HepG2 (cell line): ENCODE data around the gene RPSA. TPM values are rescaled to one million over a fixed set of nuclear protein-coding genes. Genes with fewer than 3 reads are reported as not detected.

Experiments used
- ATAC-seq: fragments of 200-7000 bp; cut with Tn5 transposase; 3 replicates; pipeline ENCODE4 v1.9.1; 2020; ENCODE audit warnings: mild to moderate bottlenecking, moderate library complexity
- BruUV-seq: library from RNA; stranded (reverse); fragments of 400-500 nt; replicated peaks from 2 replicates; lab custom pipeline; 2021; lab: Mats Ljungman, UMichigan
- CTCF ChIA-PET: fragments of 300-600 bp; formaldehyde crosslinking; extraction: SDS; loops from one replicate; lab custom pipeline; 2021; ENCODE audit warnings: low total read pairs, inconsistent platforms, low intra/inter-chr PET ratio; lab: Yijun Ruan, JAX
- POLR2A ChIA-PET: fragments of 350-600 bp; sonication (Branson Sonifier 250); formaldehyde crosslinking; loops from one replicate; lab custom pipeline; 2020; ENCODE audit warnings: antibody characterized with exemption, inconsistent platforms; lab: Yijun Ruan, JAX
- DNase-seq: peaks from one replicate; pipeline ENCODE4 v3.0.0-alpha.2; 2015; ENCODE audit warnings: low spot score
- FAIRE-seq: peaks from 3 replicates; lab custom pipeline; 2011; peaks lifted over from hg19 to GRCh38; lab: Jason Lieb, UNC
- H2AFZ ChIP-seq: one replicate; pipeline ENCODE4 v1.6.1; 2011; ENCODE audit warnings: low read length, inconsistent platforms
- H3K27ac ChIP-seq: fragments of 300-600 bp; 3 replicates; pipeline ENCODE4 v1.8.0; 2011; ENCODE audit warnings: mixed run types, mild to moderate bottlenecking, mixed read lengths, low read length, inconsistent platforms; ENCODE audit not compliant: insufficient read depth; ENCODE audit errors: extremely low read length
- H3K27me3 ChIP-seq, 2 experiments: fragments of 200-600 bp in 1 of 2; 2 replicates in 1 of 2; 3 replicates in 1 of 2; pipeline versions ENCODE4 v1.6.0 to v1.8.0; 2011; ENCODE audit warnings: low read length in 2 of 2, mild to moderate bottlenecking in 2 of 2, moderate library complexity in 2 of 2, inconsistent platforms in 1 of 2; ENCODE audit not compliant: insufficient read depth in 2 of 2, control insufficient read depth in 1 of 2
- H3K36me3 ChIP-seq, 2 experiments: fragments of 200-600 bp in 1 of 2; replicated peaks in 1 of 2; 2 replicates in 1 of 2; 3 replicates in 1 of 2; pipeline versions ENCODE4 v1.5.1 to v1.8.0; 2011; ENCODE audit warnings: low read length in 2 of 2, inconsistent platforms in 1 of 2; ENCODE audit not compliant: insufficient read depth in 2 of 2, control insufficient read depth in 1 of 2
- H3K4me1 ChIP-seq: 2 replicates; pipeline ENCODE4 v1.5.1; 2012; ENCODE audit warnings: low read length, inconsistent platforms; ENCODE audit not compliant: insufficient read depth
- H3K4me2 ChIP-seq: 2 replicates; pipeline ENCODE4 v1.6.0; 2011; ENCODE audit warnings: low read depth, low read length, inconsistent platforms
- H3K4me3 ChIP-seq, 3 experiments: fragments of 200-600 bp in 1 of 3; sonication (generic), shearing (Covaris generic) in 1 of 3; replicated peaks in 1 of 3; 2 replicates each; pipeline ENCODE4 v1.5.1; 2011 to 2016; ENCODE audit warnings: low read length in 3 of 3, inconsistent platforms in 2 of 3, low read depth in 2 of 3, mild to moderate bottlenecking in 2 of 3, control low read depth in 1 of 3, mixed read lengths in 1 of 3; ENCODE audit not compliant: insufficient read depth in 1 of 3
- H3K79me2 ChIP-seq: one replicate; pipeline ENCODE4 v1.6.1; 2011; ENCODE audit warnings: low read length, inconsistent platforms; ENCODE audit not compliant: insufficient read depth
- H3K9ac ChIP-seq: 2 replicates; pipeline ENCODE4 v1.6.0; 2011; ENCODE audit warnings: mild to moderate bottlenecking, low read depth, low read length, inconsistent platforms; ENCODE audit not compliant: insufficient read depth
- H3K9me3 ChIP-seq: 2 replicates; pipeline ENCODE4 v1.5.1; 2012; ENCODE audit warnings: mild to moderate bottlenecking, low read length
- H4K20me1 ChIP-seq: 2 replicates; pipeline ENCODE4 v1.6.0; 2011; ENCODE audit warnings: inconsistent platforms, mild to moderate bottlenecking, low read length, moderate library complexity; ENCODE audit not compliant: insufficient read depth
- HMGA1 ChIP-seq: sonication (generic); formaldehyde crosslinking; conservative IDR thresholded peaks from 2 replicates; pipeline ENCODE4 v1.4.0; 2020; ENCODE audit warnings: missing genetic modification reagents
- IKZF4 ChIP-seq: sonication (generic); formaldehyde crosslinking; IDR thresholded peaks from 2 replicates; pipeline ENCODE4 v1.5.1; 2020; ENCODE audit warnings: borderline replicate concordance, mild to moderate bottlenecking, low read depth, missing genetic modification reagents; ENCODE audit errors: not compliant biosample characterization
- LCORL ChIP-seq, 2 experiments: fragments of 450-650 bp in 1 of 2; sonication (generic) in 1 of 2; formaldehyde crosslinking in 1 of 2; IDR thresholded peaks; 2 replicates each; pipeline versions ENCODE4 v1.5.0 to v1.6.1; 2017 to 2020; ENCODE audit warnings: antibody characterized with exemption in 1 of 2, missing genetic modification reagents in 1 of 2
- MEF2D ChIP-seq: sonication (generic); formaldehyde crosslinking; IDR thresholded peaks from 2 replicates; pipeline ENCODE4 v1.5.1; 2020; ENCODE audit warnings: mild to moderate bottlenecking, missing genetic modification reagents
- NBN ChIP-seq: fragments of 450-650 bp; conservative IDR thresholded peaks from 2 replicates; pipeline ENCODE4 v1.6.1; 2017
- NCOA5 ChIP-seq: sonication (generic); formaldehyde crosslinking; IDR thresholded peaks from 2 replicates; pipeline ENCODE4 v1.4.0; 2020; ENCODE audit warnings: missing genetic modification reagents
- NFKBIZ ChIP-seq: IDR thresholded peaks from 2 replicates; pipeline ENCODE4 v1.6.1; 2018; ENCODE audit warnings: missing genetic modification reagents, missing compliant biosample characterization
- NR3C1 ChIP-seq: sonication (generic); formaldehyde crosslinking; IDR thresholded peaks from 2 replicates; pipeline ENCODE4 v1.4.0; 2020; ENCODE audit warnings: missing genetic modification reagents
- PHF21A ChIP-seq: sonication (generic); formaldehyde crosslinking; IDR thresholded peaks from 2 replicates; pipeline ENCODE4 v1.5.0; 2020; ENCODE audit warnings: mild to moderate bottlenecking, missing genetic modification reagents
- REXO4 ChIP-seq: sonication (generic); formaldehyde crosslinking; IDR thresholded peaks from 2 replicates; pipeline ENCODE4 v1.8.0; 2022; ENCODE audit warnings: missing genetic modification reagents, mild to moderate bottlenecking, borderline replicate concordance
- RFX5 ChIP-seq: IDR thresholded peaks from 2 replicates; pipeline ENCODE4 v1.6.1; 2011; ENCODE audit warnings: low read depth, low read length, improper control_type of control experiment
- TSC22D2 ChIP-seq: sonication (generic); formaldehyde crosslinking; IDR thresholded peaks from 2 replicates; pipeline ENCODE4 v1.5.1; 2020; ENCODE audit warnings: missing genetic modification reagents, mild to moderate bottlenecking, borderline replicate concordance
- ZC3H13 ChIP-seq: sonication (generic); formaldehyde crosslinking; IDR thresholded peaks from 2 replicates; pipeline ENCODE4 v1.8.1; 2023; ENCODE audit warnings: mild to moderate bottlenecking, missing genetic modification reagents, moderate library complexity
- ZFY ChIP-seq: sonication (generic); formaldehyde crosslinking; IDR thresholded peaks from 2 replicates; pipeline ENCODE4 v1.4.0; 2020; ENCODE audit warnings: missing genetic modification reagents
- ZNF224 ChIP-seq: sonication (generic); formaldehyde crosslinking; IDR thresholded peaks from 2 replicates; pipeline ENCODE4 v1.5.0; 2020; ENCODE audit warnings: mild to moderate bottlenecking, missing genetic modification reagents
- ZNF557 ChIP-seq: sonication (generic); formaldehyde crosslinking; IDR thresholded peaks from 2 replicates; pipeline ENCODE4 v1.4.0; 2020; ENCODE audit warnings: missing genetic modification reagents
- ZNF644 ChIP-seq: IDR thresholded peaks from 2 replicates; pipeline ENCODE4 v1.6.1; 2016; ENCODE audit warnings: low read depth
- WGBS: methylation state at CpG from one replicate; pipeline ENCODE4 v1.1.6; 2017; ENCODE audit warnings: low lambda C conversion rate; 5-methylcytosine and 5-hydroxymethylcytosine counted together
- in situ Hi-C: cut with HindIII; loops from 2 replicates; pipeline ENCODE4 v1.10.0; 2017; ENCODE audit warnings: low pct_unique_long_range_greater_than_20kb; ENCODE audit not compliant: extremely low pct_ligation_motif_present
- intact Hi-C: fragments of 100-400 bp; cut with micrococcal nuclease; formaldehyde crosslinking; loops from one replicate; pipeline ENCODE4 v1.10.0; 2022; ENCODE audit not compliant: unreplicated experiment
- polyA plus RNA-seq, 8 experiments: library from polyadenylated mRNA; depleted of rRNA in 3 of 8; stranded (reverse) in 7 of 8; unstranded in 1 of 8; fragments of >200 nt; fragmentation: Illumina TruSeq in 4 of 8; extraction: Trizol in 4 of 8; gene quantifications; 2 replicates each; pipeline versions ENCODE4 v1.2.1 to v1.2.3, GENCODE V29; 2011 to 2016; ENCODE audit warnings: low read depth in 4 of 8, missing spikeins in 1 of 8, mixed read lengths in 1 of 8; ENCODE audit not compliant: insufficient read depth in 1 of 8
- total RNA-seq, 5 experiments: library from RNA; depleted of rRNA; stranded (reverse); fragments of >200 nt; fragmentation: Illumina TruSeq; extraction: Trizol; gene quantifications; 2 replicates each; pipeline ENCODE4 v1.2.3, GENCODE V29; 2016; ENCODE audit warnings: low read depth in 1 of 5

RPSA gene
- total and polyA plus RNA-seq, 2 of the 13 experiments (the other 11 are each of a cell fraction or from before 2014, with no cell fraction given) = 1,683 to 3,226 TPM

GRCh38 chr3:39361252-39361927 is 45.1 kb upstream of the RPSA start:
- 73% methylated on average over 6 of the region's 8 CpGs for WGBS
- no peaks in the 10 kb centered on the region for H3K27me3 ChIP-seq
- H3K79me2 ChIP-seq = no peaks in the 10 kb centered on the region
- no TSS peak for BruUV-seq
- H3K36me3 ChIP-seq = no peaks in the 10 kb centered on the region
- ATAC-seq (no peak), DNase-seq (no peak), FAIRE-seq (no peak)
- peaks cover 19% of the 10 kb centered on the region for H3K4me1 ChIP-seq
- intact Hi-C loops = no loop called here
- no peak overlapping the region for H3K9ac ChIP-seq
- CTCF ChIA-PET = no interaction called here
- no peak overlapping the region for H3K4me3 ChIP-seq
- H3K27ac ChIP-seq = no peak overlapping the region
- in situ Hi-C loops = no loop called here
- no peaks in the 10 kb centered on the region for H4K20me1 ChIP-seq
- no peak overlapping the region for H2AFZ ChIP-seq
- POLR2A ChIA-PET = no interaction called here
- H3K9me3 ChIP-seq = no peaks in the 10 kb centered on the region
- H3K4me2 ChIP-seq = no peak overlapping the region
- no peak for TF ChIP-seq ZNF644 (CRISPR knock-in tag)
- TF ChIP-seq IKZF4 (CRISPR knock-in tag) = no peak
- no peak for TF ChIP-seq NR3C1 (CRISPR knock-in tag)
- no peak for TF ChIP-seq NBN

DNA sequence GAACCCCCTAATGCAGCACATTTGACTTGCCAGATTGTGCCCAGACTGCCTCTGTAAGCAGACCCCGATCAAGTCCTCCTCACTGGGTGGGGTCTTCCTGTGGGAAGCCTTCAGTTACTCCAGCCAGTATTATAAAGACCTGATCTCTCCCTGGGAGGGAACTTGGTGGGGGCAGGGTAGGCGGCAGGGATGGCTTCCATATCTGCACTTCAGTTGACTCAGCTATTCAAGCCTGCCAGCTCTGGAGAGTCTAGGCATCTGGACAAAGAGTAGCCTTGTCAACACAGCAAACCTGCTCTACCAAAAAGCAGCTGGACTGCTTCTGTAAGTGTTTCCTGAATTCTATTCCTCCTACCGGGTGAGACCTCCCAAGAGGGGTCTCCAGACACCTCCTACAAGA is 44.3 kb upstream of the RPSA start:
- DNase-seq = no peak
- ATAC-seq = peak; percentile 73

More for the DNA sequence above, 44.3 kb upstream of the RPSA start:
- BruUV-seq = no TSS peak
- Histone ChIP-seq H4K20me1 (no peaks in the 10 kb centered on the region), H3K27me3 (no peaks in the 10 kb centered on the region), H3K9me3 (no peaks in the 10 kb centered on the region), H3K9ac (no peak overlapping the region), H3K36me3 (no peaks in the 10 kb centered on the region), H3K27ac (no peak overlapping the region), H3K79me2 (no peaks in the 10 kb centered on the region), H3K4me3 (no peak overlapping the region), H2AFZ (no peak overlapping the region), H3K4me2 (peak overlapping the region; percentile 30)
- CTCF ChIA-PET = no interaction called here
- intact Hi-C loops = no loop called here
- in situ Hi-C loops = no loop called here
- WGBS = 33% methylated on average over 3 of the region's 3 CpGs
- POLR2A ChIA-PET = no interaction called here
- no peak for FAIRE-seq
- TF ChIP-seq PHF21A (CRISPR knock-in tag) (no peak), NFKBIZ (CRISPR knock-in tag) (no peak), ZNF224 (CRISPR knock-in tag) (no peak), REXO4 (CRISPR knock-in tag) (no peak), MEF2D (CRISPR knock-in tag) (no peak), ZC3H13 (CRISPR knock-in tag) (no peak), HMGA1 (no peak), NCOA5 (CRISPR knock-in tag) (no peak), ZFY (CRISPR knock-in tag) (no peak), LCORL (IDR thresholded peaks at IDR 0.05) (no peak), LCORL (CRISPR knock-in tag; IDR thresholded peaks at IDR 0.05) (no peak), ZNF557 (no peak), TSC22D2 (no peak), RFX5 (no peak)
- TF ChIP-seq, all 625 proteins: peak for 0
- H3K4me1 ChIP-seq = peaks cover 19% of the 10 kb centered on the region
